ENCODE results near the gene CHST9. TPM values are rescaled to one million over a fixed set of nuclear protein-coding genes. Genes with fewer than 3 reads are reported as not detected.

The CHST9 gene
- polyA plus RNA-seq, 3 donors = not detected

DNA sequence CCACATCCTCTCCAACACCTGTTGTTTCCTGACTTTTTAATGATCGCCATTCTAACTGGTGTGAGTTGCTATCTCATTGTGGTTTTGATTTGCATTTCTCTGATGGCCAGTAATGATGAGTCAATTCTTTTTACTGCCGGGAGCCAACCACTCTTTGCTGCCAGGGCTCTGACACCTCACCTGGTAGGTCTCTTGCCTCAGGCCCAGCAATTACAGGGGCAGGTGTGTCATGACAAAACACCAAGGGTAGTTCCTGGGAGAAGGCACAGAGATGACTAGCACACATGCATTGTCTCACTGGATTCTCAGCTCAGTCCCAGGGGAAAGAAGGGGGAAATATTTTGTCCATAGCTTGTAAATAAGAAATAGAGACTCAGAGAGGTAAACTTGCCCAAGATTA, 122.3 kb downstream of the CHST9 start:
- H3K9me3 Mint-ChIP-seq = peaks cover 0 to 4% (median 0%) of the 10 kb centered on the region in 7 donors

DNA sequence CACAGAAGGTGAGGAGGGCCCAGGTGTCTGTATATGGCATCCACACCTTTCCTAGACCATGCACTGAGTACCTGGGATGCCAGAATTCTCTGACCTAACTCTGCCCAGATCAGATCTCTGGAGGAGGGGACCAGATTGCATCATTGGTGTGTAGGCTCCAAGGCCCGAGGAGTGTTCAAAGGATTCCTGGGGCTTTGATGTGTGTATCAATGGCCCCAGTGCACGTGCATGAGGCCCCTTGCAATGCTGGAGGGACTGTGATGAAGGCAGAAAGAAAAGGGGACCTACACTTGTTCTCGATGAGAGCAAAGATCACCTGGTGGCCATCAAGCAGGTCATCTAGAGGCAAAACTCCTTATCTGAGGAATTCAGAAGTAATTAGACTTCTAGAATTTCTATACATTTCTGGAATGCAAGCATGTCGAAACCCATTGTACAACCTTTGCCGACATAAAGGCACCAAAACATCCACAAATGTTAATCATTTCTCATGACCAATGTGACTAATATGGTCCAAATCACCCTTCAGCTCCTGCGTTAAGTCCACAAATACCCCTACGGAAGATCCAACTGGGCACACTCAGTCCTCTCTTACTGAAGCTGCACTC, 123.5 kb downstream of the CHST9 start:
- Mint-ChIP-seq H3K9me3 (peaks cover 0 to 4% (median 0%) of the 10 kb centered on the region in 7 donors), H3K4me1 (no peaks in the 10 kb centered on the region), H3K4me3 (no peak overlapping the region), H3K36me3 (no peaks in the 10 kb centered on the region), H3K27ac (no peak overlapping the region), H3K27me3 (ENCODE audit: low read depth in 3 of 3) (peaks cover 0 to 1% (median 0%) of the 10 kb centered on the region in 3 donors)
- H3K27me3 ChIP-seq (ENCODE audit: control insufficient read depth in 2 of 2, insufficient read depth in 2 of 2, low read length in 2 of 2) = no peaks in the 10 kb centered on the region
- no peak overlapping the region for H3K4me2 ChIP-seq (replicated peaks; ENCODE audit: extremely low read depth, low read length, poor library complexity, severe bottlenecking)
- no peaks in the 10 kb centered on the region for H3K36me3 ChIP-seq (replicated peaks in 1 of 2; ENCODE audit: control insufficient read depth in 1 of 2, insufficient read depth in 2 of 2, low read length in 2 of 2)
- no peak overlapping the region for H3K4me3 ChIP-seq (replicated peaks in 1 of 3; ENCODE audit: low read depth in 2 of 3, low read length in 3 of 3)
- no peak overlapping the region for H3K27ac ChIP-seq (ENCODE audit: low read depth in 1 of 2, low read length in 2 of 2)
- H3K9me3 ChIP-seq (replicated peaks in 1 of 2; ENCODE audit: control insufficient read depth in 1 of 2, insufficient read depth in 1 of 2, low read length in 2 of 2) = no peaks in the 10 kb centered on the region
- no peaks in the 10 kb centered on the region for H3K4me1 ChIP-seq (ENCODE audit: control insufficient read depth in 1 of 2, insufficient read depth in 2 of 2, low read length in 2 of 2)
- no peaks in the 10 kb centered on the region for H3K79me2 ChIP-seq (ENCODE audit: insufficient read depth, low read length)
- DNase-seq = no peak
- TF ChIP-seq, protein P1, sequence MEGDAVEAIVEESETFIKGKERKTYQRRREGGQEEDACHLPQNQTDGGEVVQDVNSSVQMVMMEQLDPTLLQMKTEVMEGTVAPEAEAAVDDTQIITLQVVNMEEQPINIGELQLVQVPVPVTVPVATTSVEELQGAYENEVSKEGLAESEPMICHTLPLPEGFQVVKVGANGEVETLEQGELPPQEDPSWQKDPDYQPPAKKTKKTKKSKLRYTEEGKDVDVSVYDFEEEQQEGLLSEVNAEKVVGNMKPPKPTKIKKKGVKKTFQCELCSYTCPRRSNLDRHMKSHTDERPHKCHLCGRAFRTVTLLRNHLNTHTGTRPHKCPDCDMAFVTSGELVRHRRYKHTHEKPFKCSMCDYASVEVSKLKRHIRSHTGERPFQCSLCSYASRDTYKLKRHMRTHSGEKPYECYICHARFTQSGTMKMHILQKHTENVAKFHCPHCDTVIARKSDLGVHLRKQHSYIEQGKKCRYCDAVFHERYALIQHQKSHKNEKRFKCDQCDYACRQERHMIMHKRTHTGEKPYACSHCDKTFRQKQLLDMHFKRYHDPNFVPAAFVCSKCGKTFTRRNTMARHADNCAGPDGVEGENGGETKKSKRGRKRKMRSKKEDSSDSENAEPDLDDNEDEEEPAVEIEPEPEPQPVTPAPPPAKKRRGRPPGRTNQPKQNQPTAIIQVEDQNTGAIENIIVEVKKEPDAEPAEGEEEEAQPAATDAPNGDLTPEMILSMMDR (IDR thresholded peaks at IDR 0.05) = no peak
- WGBS (ENCODE audit: insufficient coverage) = 87% methylated on average over 7 of the region's 7 CpGs
- no peak overlapping the region for H3K9ac ChIP-seq (ENCODE audit: insufficient read depth, low read length, poor library complexity, severe bottlenecking)
- no peak overlapping the region for H2AFZ ChIP-seq (ENCODE audit: insufficient read depth, low read depth, low read length, poor library complexity, severe bottlenecking)
- H4K20me1 ChIP-seq (ENCODE audit: insufficient read depth, low read length) = no peaks in the 10 kb centered on the region
- intact Hi-C loops (cut with micrococcal nuclease) = no loop called here

More for the DNA sequence above, 122.3 kb downstream of the CHST9 start:
- H3K36me3 ChIP-seq (replicated peaks in 1 of 2; ENCODE audit: control insufficient read depth in 1 of 2, insufficient read depth in 2 of 2, low read length in 2 of 2) = no peaks in the 10 kb centered on the region
- Mint-ChIP-seq H3K4me3 (no peak overlapping the region), H3K27ac (no peak overlapping the region), H3K27me3 (ENCODE audit: low read depth in 3 of 3) (peaks cover 0 to 1% (median 0%) of the 10 kb centered on the region in 3 donors), H3K4me1 (no peaks in the 10 kb centered on the region), H3K36me3 (no peaks in the 10 kb centered on the region)
- no peaks in the 10 kb centered on the region for H3K79me2 ChIP-seq (ENCODE audit: insufficient read depth, low read length)
- no peak overlapping the region for H2AFZ ChIP-seq (ENCODE audit: insufficient read depth, low read depth, low read length, poor library complexity, severe bottlenecking)
- TF ChIP-seq, protein P1 (IDR thresholded peaks at IDR 0.05) = no peak
- no peaks in the 10 kb centered on the region for H3K9me3 ChIP-seq (replicated peaks in 1 of 2; ENCODE audit: control insufficient read depth in 1 of 2, insufficient read depth in 1 of 2, low read length in 2 of 2)
- no peak overlapping the region for H3K4me3 ChIP-seq (replicated peaks in 1 of 3; ENCODE audit: low read depth in 2 of 3, low read length in 3 of 3)
- H4K20me1 ChIP-seq (ENCODE audit: insufficient read depth, low read length) = no peaks in the 10 kb centered on the region
- H3K27me3 ChIP-seq (ENCODE audit: control insufficient read depth in 2 of 2, insufficient read depth in 2 of 2, low read length in 2 of 2) = no peaks in the 10 kb centered on the region
- H3K27ac ChIP-seq (ENCODE audit: low read depth in 1 of 2, low read length in 2 of 2) = no peak overlapping the region
- no peak overlapping the region for H3K4me2 ChIP-seq (replicated peaks; ENCODE audit: extremely low read depth, low read length, poor library complexity, severe bottlenecking)
- no peak overlapping the region for H3K9ac ChIP-seq (ENCODE audit: insufficient read depth, low read length, poor library complexity, severe bottlenecking)
- WGBS (ENCODE audit: insufficient coverage) = 71% methylated on average over 1 of the region's 2 CpGs
- intact Hi-C loops (cut with micrococcal nuclease) = no loop called here
- H3K4me1 ChIP-seq (ENCODE audit: control insufficient read depth in 1 of 2, insufficient read depth in 2 of 2, low read length in 2 of 2) = no peaks in the 10 kb centered on the region
- no peak for DNase-seq
